Measurements from ENCODE around the gene CIART.

DNA sequence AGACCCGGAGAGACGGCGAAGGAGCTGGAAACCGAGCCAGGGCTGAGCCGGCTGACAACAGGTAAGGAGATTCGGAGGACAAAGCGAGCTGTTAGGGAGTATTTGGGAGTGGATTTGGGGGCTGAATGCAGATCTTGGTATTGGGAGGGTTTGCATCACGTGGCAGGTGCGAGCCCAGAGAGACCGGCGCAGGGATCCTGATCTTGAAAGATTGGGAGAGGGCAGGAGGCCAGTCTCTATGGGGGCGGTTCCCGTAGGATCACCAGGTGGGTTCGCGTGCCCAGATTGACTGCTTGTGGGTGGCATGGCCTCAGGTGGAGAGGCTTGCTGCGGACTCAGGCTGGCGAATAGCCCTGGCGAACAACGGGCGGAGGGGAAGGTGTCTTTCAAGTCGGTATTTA, 204 bp downstream of the CIART start:
- TF ChIP-seq, protein P1, sequence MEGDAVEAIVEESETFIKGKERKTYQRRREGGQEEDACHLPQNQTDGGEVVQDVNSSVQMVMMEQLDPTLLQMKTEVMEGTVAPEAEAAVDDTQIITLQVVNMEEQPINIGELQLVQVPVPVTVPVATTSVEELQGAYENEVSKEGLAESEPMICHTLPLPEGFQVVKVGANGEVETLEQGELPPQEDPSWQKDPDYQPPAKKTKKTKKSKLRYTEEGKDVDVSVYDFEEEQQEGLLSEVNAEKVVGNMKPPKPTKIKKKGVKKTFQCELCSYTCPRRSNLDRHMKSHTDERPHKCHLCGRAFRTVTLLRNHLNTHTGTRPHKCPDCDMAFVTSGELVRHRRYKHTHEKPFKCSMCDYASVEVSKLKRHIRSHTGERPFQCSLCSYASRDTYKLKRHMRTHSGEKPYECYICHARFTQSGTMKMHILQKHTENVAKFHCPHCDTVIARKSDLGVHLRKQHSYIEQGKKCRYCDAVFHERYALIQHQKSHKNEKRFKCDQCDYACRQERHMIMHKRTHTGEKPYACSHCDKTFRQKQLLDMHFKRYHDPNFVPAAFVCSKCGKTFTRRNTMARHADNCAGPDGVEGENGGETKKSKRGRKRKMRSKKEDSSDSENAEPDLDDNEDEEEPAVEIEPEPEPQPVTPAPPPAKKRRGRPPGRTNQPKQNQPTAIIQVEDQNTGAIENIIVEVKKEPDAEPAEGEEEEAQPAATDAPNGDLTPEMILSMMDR (IDR thresholded peaks at IDR 0.05) = no peak
- no peak for TF ChIP-seq POLR2A (IDR thresholded peaks at IDR 0.05)
